RPMI8226 (cell line): Measurements from ENCODE around the gene MRFAP1.
"Not testable (repeated sequence)": the region's sequence is repeated elsewhere in the genome, so short reads cannot be mapped to it uniquely, and the experiment has no call there.

Experiments used
- DNase-seq: peaks from one replicate; pipeline ENCODE4 v3.0.0-alpha.2; 2015

Gene MRFAP1

GRCh38 chr4:6672131-6672530 lies 31.6 kb downstream of the MRFAP1 start:
- no peak for DNase-seq

- not testable (repeated sequence) for DNase-seq
Measured at GRCh38 chr4:6672541-6673190, 32.2 kb downstream of the MRFAP1 start.

GRCh38 chr4:6673191-6673659 lies 32.7 kb downstream of the MRFAP1 start:
- DNase-seq, result not testable (repeated sequence)

- peak; percentile 94 for DNase-seq
Measured at GRCh38 chr4:6673660-6674499, 33.4 kb downstream of the MRFAP1 start.

GRCh38 chr4:6674500-6675149 lies 34.1 kb downstream of the MRFAP1 start:
- peak; percentile 72 for DNase-seq

- DNase-seq, result no peak
Measured at GRCh38 chr4:6676722-6677558, 36.5 kb downstream of the MRFAP1 start.

- DNase-seq, result no peak
Measured at GRCh38 chr4:6680372-6681034, 40.0 kb downstream of the MRFAP1 start.

- DNase-seq, result no peak
Measured at GRCh38 chr4:6681191-6681590, 40.7 kb downstream of the MRFAP1 start.

- no peak for DNase-seq
Measured at GRCh38 chr4:6682862-6683590, 42.5 kb downstream of the MRFAP1 start.

- DNase-seq, result no peak
Measured at GRCh38 chr4:6684656-6685055, 44.2 kb downstream of the MRFAP1 start.

GRCh38 chr4:6686104-6686787 lies 45.8 kb downstream of the MRFAP1 start:
- no peak for DNase-seq

- no peak for DNase-seq
Measured at GRCh38 chr4:6687947-6688878, 47.7 kb downstream of the MRFAP1 start.

GRCh38 chr4:6688879-6689505 lies 48.5 kb downstream of the MRFAP1 start:
- no peak for DNase-seq

GRCh38 chr4:6689506-6689960 lies 49.0 kb downstream of the MRFAP1 start:
- DNase-seq, result no peak
